Measurements from ENCODE around the gene GLB1L. TPM values are rescaled to one million over a fixed set of nuclear protein-coding genes. Genes with fewer than 3 reads are reported as not detected.

The GLB1L gene
- total and polyA plus RNA-seq, 2 of the 8 experiments (the other 6 are each of a cell fraction or from before 2014, with no cell fraction given), result 3.7 to 4.0 TPM

- TF ChIP-seq CHD7 (IDR thresholded peaks at IDR 0.05; ENCODE audit: insufficient replicate concordance, low read length) (no peak), SIN3A (conservative IDR thresholded peaks at IDR 0.05 in 1 of 2, IDR thresholded peaks at IDR 0.05 in 1 of 2; ENCODE audit: low read depth in 1 of 2, low read length in 2 of 2) (no peak), YY1 (IDR thresholded peaks at IDR 0.05; ENCODE audit: low read depth, low read length) (no peak), BRCA1 (IDR thresholded peaks at IDR 0.05; ENCODE audit: low read depth, low read length) (no peak), KDM5A (IDR thresholded peaks at IDR 0.05; ENCODE audit: low read length) (no peak)
Observed at GRCh38 chr2:219280651-219281050, 35.4 kb upstream of the GLB1L start (continued).
